ENCODE measurements around the gene BUD13. TPM values are rescaled to one million over a fixed set of nuclear protein-coding genes. Genes with fewer than 3 reads are reported as not detected.

Gene BUD13
- total and polyA plus RNA-seq, 2 of the 4 experiments (the other 2 are of a cell fraction) = 11.2 to 14.0 TPM

DNA sequence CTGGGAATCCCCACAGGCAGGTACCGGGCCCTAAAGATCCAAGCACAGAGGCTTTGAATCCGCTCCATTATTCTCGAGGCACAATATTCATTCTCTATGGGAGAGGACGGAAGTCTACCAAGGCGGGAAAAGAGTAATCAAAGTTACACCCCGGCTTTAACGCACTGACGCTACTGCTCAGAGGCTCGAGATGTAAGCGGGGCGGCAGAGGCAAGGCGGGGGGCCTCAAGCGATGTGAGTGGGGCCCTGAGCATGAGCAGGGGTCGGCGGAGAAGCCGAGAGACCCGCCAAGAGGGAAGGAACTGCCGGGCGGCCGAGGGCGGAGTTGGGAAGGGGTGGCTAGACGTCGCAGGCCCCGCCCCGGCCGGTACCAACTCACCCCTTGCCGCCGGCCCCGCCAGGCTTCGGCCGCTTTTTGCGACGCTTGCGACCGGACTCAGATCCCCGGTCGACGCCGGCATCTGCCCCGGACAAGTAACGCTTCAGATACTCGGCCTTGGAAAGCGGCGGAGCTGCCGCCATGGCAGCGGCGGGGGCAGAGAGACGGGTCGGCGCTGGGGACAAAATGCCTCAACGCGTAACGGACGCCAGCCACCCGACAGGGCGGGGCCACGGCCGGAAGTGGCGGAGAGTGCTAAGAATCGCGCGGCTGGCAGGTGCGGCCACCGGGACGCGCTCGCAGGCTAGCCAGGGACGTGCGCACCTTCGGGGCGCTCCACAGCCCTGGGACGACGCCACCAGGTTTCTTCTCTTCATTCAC is at the start of gene BUD13 (continued):
- TF ChIP-seq RCOR1 (IDR thresholded peaks at IDR 0.05; ENCODE audit: insufficient replicate concordance, low read length) = no peak

GRCh38 chr11:116822575-116822974 is 49.8 kb upstream of the BUD13 start:
- WGBS, 2 experiments (ENCODE audit: extremely low coverage in 2 of 2, insufficient read length in 1 of 2) = no CpG with 5 or more reads among the region's 5 CpGs
- no peak overlapping the region for H2BK20ac ChIP-seq (ENCODE audit: low read depth, low read length)
- H4K91ac ChIP-seq (ENCODE audit: insufficient read depth, low read depth, low read length) = no peak overlapping the region
- H3K56ac ChIP-seq (ENCODE audit: extremely low read depth, insufficient read depth, low read length) = no peak overlapping the region
- H3K4me3 ChIP-seq (ENCODE audit: insufficient read depth, low read depth, low read length) = no peak overlapping the region
- H3K79me1 ChIP-seq (ENCODE audit: low read depth in 1 of 2, low read length in 2 of 2) = no peaks in the 10 kb centered on the region
- intact Hi-C loops (cut with micrococcal nuclease) = no loop called here
- no peak for TF ChIP-seq BHLHE40 (IDR thresholded peaks at IDR 0.05; ENCODE audit: low read depth, low read length)
- no peak for TF ChIP-seq FOS (IDR thresholded peaks at IDR 0.05; ENCODE audit: low read depth, low read length)
- TF ChIP-seq RAD21 (IDR thresholded peaks at IDR 0.05; ENCODE audit: low read length) = no peak
- TF ChIP-seq, protein P1, sequence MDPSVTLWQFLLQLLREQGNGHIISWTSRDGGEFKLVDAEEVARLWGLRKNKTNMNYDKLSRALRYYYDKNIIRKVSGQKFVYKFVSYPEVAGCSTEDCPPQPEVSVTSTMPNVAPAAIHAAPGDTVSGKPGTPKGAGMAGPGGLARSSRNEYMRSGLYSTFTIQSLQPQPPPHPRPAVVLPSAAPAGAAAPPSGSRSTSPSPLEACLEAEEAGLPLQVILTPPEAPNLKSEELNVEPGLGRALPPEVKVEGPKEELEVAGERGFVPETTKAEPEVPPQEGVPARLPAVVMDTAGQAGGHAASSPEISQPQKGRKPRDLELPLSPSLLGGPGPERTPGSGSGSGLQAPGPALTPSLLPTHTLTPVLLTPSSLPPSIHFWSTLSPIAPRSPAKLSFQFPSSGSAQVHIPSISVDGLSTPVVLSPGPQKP (IDR thresholded peaks at IDR 0.05; ENCODE audit: borderline replicate concordance, low read depth, low read length) = no peak
- H3K27me3 ChIP-seq (ENCODE audit: control insufficient read depth, insufficient read depth, low read length) = peaks cover 21% of the 10 kb centered on the region; the same call in 1 of the 2 replicates
- H4K20me1 ChIP-seq (ENCODE audit: insufficient read depth, low read length) = no peaks in the 10 kb centered on the region
- no peak overlapping the region for H3K4me2 ChIP-seq (ENCODE audit: low read depth, low read length)
- no peak overlapping the region for H4K8ac ChIP-seq (ENCODE audit: low read depth in 2 of 2, low read length in 2 of 2)
- H3K14ac ChIP-seq (replicated peaks; ENCODE audit: low read depth, low read length) = no peak overlapping the region
- H2AK9ac ChIP-seq (replicated peaks; ENCODE audit: low read depth, low read length, poor library complexity) = no peak overlapping the region
- no peaks in the 10 kb centered on the region for H3K36me3 ChIP-seq (ENCODE audit: control insufficient read depth, insufficient read depth, low read length)
- no peak overlapping the region for H2BK15ac ChIP-seq (ENCODE audit: low read depth, low read length)
- H3K18ac ChIP-seq (ENCODE audit: low read depth, low read length) = no peak overlapping the region
- DNase-seq (no peak), ATAC-seq (ENCODE audit: low read depth) (no peak)
- H4K5ac ChIP-seq (ENCODE audit: low read depth, low read length) = no peak overlapping the region
- no peak overlapping the region for H3K4ac ChIP-seq (ENCODE audit: low read depth, low read length)
- H2BK120ac ChIP-seq (ENCODE audit: low read depth, low read length) = no peak overlapping the region
- H3K27ac ChIP-seq (ENCODE audit: insufficient read depth, low read length) = no peak overlapping the region
- H2AFZ ChIP-seq (replicated peaks; ENCODE audit: low read length, poor library complexity) = no peak overlapping the region
- ChIA-PET POLR2A (ENCODE audit: unreplicated experiment) (no interaction called here), CTCF (interaction anchor here (1.1 to 1.2 kb wide), 2 partner anchors 28 to 32 kb away, joined by 4 read pairs; no protein-coding TSS in a partner anchor)
- no peak overlapping the region for H3K9ac ChIP-seq (ENCODE audit: low read depth, low read length)
- no peak overlapping the region for H3K23ac ChIP-seq (ENCODE audit: low read depth, low read length)
- no peaks in the 10 kb centered on the region for H3K9me3 ChIP-seq (ENCODE audit: control insufficient read depth, insufficient read depth, low read length)
- H3K4me1 ChIP-seq (ENCODE audit: control insufficient read depth, insufficient read depth, low read length) = no peaks in the 10 kb centered on the region
- H2AK5ac ChIP-seq (ENCODE audit: low read depth, low read length) = no peak overlapping the region
- in situ Hi-C loops (cut with MboI; ENCODE audit: low sequenced_read_pairs) = no loop called here
- H2BK5ac ChIP-seq (ENCODE audit: low read depth, low read length, poor library complexity, severe bottlenecking) = no peak overlapping the region
- no peaks in the 10 kb centered on the region for H3K9me1 ChIP-seq (ENCODE audit: insufficient read depth, low read length)
- dilution Hi-C loops (cut with HindIII; ENCODE audit: low sequenced_read_pairs, unreplicated experiment) = no loop called here
- BruUV-seq (replicated peaks) = no TSS peak

Measured in IMR-90 (cell line).